Subcutaneous abdominal adipose tissue (tissue), 5 donors: ENCODE data around the gene PATJ.
"Not testable (repeated sequence)": the region's sequence is repeated elsewhere in the genome, so short reads cannot be mapped to it uniquely, and the experiment has no call there.

Source experiments
- H3K27ac ChIP-seq: one replicate; pipeline ENCODE4 v1.7.0; 2013; ENCODE audit warnings: low read depth, mild to moderate bottlenecking, inconsistent platforms, low read length, moderate library complexity
- H3K27me3 ChIP-seq, 5 donors: one replicate each; pipeline ENCODE4 v1.7.0; 2013; ENCODE audit warnings: low read length in 5 of 5, inconsistent platforms in 1 of 5; ENCODE audit not compliant: control insufficient read depth in 5 of 5, insufficient read depth in 4 of 5
- H3K36me3 ChIP-seq, 5 donors: one replicate each; pipeline ENCODE4 v1.7.0; 2013; ENCODE audit warnings: low read length in 5 of 5; ENCODE audit not compliant: control insufficient read depth in 5 of 5, insufficient read depth in 5 of 5
- H3K4me1 ChIP-seq, 5 donors: one replicate each; pipeline ENCODE4 v1.7.0; 2013; ENCODE audit warnings: low read length in 5 of 5, mild to moderate bottlenecking in 3 of 5, moderate library complexity in 1 of 5; ENCODE audit not compliant: control insufficient read depth in 5 of 5, insufficient read depth in 5 of 5
- H3K4me3 ChIP-seq, 5 donors: one replicate each; pipeline ENCODE4 v1.7.0; 2013; ENCODE audit warnings: low read length in 5 of 5, low read depth in 1 of 5
- H3K9ac ChIP-seq, 5 donors: one replicate each; pipeline ENCODE4 v1.7.0; 2013; ENCODE audit warnings: low read length in 5 of 5, mild to moderate bottlenecking in 4 of 5, moderate library complexity in 3 of 5
- H3K9me3 ChIP-seq, 5 donors: one replicate each; pipeline ENCODE4 v1.7.0; 2013; ENCODE audit warnings: low read length in 5 of 5; ENCODE audit not compliant: control insufficient read depth in 5 of 5
- donor health status: healthy.
- donor health status: healthy.
- donor health status: healthy.
- donor health status: healthy.
- donor health status: healthy.

PATJ gene

DNA sequence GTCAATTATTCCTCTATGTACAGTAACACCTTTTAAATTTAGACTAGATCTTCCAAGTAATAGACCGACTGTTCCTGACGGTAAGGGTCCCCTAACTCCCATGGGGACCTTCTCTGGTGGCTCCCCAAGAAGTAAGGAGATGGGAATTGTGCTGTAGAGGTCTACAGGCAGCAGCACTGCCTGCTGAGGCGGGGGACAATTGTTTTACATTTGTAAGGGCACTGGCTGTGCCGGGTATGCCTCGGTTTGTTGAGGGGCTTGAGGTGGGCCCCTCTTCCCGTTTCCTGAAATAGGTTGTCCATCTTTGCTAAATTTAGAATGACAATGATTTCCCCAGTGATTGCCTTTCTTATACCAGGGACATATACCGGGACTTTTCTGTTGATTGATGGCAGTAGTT, 439.3 kb downstream of the PATJ start:
- Histone ChIP-seq H3K9me3 (no peaks in the 10 kb centered on the region), H3K4me1 (no peaks in the 10 kb centered on the region), H3K36me3 (no peaks in the 10 kb centered on the region), H3K27ac (no peak overlapping the region), H3K27me3 (no peaks in the 10 kb centered on the region), H3K4me3 (no peak overlapping the region), H3K9ac (no peak overlapping the region)

DNA sequence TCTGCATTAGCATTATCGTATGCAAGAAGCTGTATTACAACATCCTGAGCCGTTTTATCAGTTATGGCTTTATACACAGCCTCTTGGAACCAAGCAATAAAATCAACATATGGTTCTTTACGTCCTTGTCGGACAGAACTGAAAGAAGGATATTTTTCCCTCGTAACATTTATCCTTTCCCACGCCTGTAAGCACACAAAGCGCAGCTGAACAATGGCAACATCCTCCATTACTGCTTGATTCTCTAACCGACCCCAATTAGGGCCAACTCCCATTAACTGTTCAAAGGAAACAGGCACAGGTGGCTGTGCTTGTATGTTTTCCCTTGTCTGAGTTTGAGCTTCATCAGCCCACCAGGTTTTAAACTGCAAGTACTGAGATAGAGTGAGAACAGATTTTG, 439.9 kb downstream of the PATJ start:
- H3K9ac ChIP-seq, H3K36me3 ChIP-seq, H3K4me3 ChIP-seq, H3K27ac ChIP-seq, H3K27me3 ChIP-seq, H3K4me1 ChIP-seq, H3K9me3 ChIP-seq: not testable (repeated sequence)

DNA sequence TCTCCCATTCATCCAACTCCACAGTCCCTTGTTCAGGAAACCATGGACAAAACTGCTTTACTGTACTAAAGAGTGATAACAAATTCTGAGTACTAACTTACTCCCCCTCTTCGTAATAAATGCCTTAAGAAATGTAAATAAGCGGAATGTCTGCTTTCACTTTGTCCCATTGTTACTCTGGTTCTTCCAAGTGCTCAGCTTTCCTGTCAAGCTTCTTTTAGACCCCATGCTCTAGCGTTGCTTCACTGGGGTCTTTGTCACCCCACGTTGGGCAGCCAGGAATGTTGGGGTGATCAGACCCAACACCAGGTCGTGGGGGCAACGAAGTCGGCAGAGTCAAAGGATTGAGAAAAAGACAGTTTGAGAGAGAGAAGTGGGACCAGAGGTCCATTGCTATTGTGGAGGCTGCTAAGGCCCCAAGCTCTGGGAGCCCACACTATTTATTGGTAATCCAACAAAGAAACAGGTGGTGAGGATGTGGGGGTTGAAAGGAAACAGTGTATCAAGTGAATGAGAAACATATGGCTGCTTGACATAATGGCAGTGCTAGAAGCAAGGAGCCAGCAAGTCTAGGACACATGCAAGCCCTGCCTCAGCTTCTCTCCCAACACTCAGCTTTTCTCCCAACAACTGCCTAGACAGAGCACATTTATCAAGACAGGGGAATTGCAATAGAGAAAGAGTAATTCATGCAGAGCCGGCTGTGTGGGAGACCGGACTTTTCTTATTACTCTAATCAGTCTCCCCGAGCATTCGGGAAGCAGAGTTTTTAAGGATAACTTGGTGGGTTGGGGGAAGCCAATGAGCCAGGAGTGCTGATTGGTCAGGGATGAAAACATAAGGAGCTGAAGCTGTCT, 441.1 kb downstream of the PATJ start:
- H3K9ac ChIP-seq, H3K27ac ChIP-seq, H3K4me1 ChIP-seq, H3K27me3 ChIP-seq, H3K36me3 ChIP-seq, H3K9me3 ChIP-seq, H3K4me3 ChIP-seq: not testable (repeated sequence)

DNA sequence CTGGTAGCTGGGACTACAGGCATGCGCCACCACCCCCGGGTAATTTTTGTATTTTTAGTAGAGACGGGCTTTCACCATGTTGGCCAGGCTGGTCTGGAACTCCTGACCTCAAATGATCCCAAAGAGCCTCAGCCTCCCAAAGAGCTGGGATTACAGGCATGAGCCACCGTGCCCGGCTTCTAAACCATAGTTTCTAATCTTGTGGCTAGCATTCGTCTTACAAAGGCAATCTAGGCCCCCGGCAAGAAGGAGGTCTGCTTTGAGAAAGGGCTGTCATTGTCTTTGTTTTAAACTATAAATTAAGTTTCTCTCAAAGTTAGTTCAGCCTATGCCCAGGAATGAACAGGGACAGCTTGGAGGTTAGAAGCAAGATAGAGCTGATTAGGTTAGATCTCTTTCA, 442.1 kb downstream of the PATJ start:
- Histone ChIP-seq H3K4me1 (no peaks in the 10 kb centered on the region), H3K4me3 (no peak overlapping the region), H3K9me3 (no peaks in the 10 kb centered on the region), H3K36me3 (no peaks in the 10 kb centered on the region), H3K27me3 (no peaks in the 10 kb centered on the region), H3K27ac (no peak overlapping the region), H3K9ac (no peak overlapping the region)

DNA sequence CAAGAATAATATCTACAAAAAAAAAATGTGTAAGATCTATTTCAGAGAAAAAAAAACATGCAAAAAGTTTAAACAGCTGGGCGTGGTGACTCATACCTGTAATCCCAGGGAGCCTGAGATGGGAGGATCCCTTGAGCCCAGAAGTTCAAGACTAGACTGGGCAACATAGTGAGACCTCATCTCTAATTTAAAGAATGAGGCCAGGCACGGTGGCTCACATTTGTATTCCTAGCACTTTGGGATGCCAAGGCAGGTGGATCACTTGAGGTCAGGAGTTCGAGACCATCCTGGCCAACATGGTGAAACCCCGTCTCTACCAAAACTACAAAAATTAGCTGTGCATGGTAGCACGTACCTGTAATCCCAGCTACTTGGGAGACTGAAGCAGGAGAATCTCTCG, 443.0 kb downstream of the PATJ start:
- not testable (repeated sequence) for H3K27me3 ChIP-seq, H3K27ac ChIP-seq, H3K9me3 ChIP-seq, H3K4me1 ChIP-seq, H3K4me3 ChIP-seq, H3K36me3 ChIP-seq, H3K9ac ChIP-seq

DNA sequence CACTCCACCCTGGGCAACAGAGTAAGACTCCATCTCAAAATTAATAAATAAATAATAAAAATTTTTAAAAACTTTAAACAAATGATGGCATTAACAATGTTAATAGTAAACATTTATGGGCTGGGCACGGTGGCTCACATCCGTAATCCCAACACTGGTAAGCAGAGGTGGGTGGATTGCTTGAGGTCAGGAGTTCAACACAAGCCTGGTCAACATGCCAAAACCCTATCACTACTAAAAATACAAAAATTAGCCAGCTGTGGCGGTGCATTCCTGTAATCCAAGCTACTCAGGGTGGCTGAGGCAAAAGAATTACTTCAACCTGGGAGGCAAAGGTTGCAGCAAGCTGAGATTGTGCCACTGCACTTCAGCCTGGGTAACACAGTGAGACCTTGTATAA, 443.4 kb downstream of the PATJ start:
- H3K9me3 ChIP-seq = no peaks in the 10 kb centered on the region
- H3K9ac ChIP-seq = no peak overlapping the region
- no peaks in the 10 kb centered on the region for H3K4me1 ChIP-seq
- H3K4me3 ChIP-seq = no peak overlapping the region
- no peaks in the 10 kb centered on the region for H3K27me3 ChIP-seq
- no peaks in the 10 kb centered on the region for H3K36me3 ChIP-seq
- H3K27ac ChIP-seq = no peak overlapping the region

DNA sequence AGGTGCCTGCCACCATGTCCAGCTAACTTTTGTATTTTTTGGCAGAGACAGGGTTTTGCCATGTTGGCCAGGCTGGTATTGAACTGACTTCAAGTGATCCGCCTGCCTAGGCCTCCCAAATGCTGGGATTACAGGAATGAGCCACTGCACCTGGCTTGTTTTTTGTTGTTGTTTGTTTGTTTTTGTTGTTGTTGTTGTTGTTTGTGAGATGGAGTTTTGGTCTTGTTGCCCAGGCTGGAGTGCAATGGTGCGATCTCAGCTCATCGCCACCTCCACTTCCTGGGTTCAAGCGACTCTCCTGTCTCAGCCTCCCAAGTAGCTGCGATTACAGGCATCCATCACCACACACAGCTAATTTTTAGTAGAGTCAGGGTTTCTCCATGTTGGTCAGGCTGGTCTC, 445.3 kb downstream of the PATJ start:
- Histone ChIP-seq H3K9me3 (no peaks in the 10 kb centered on the region), H3K9ac (no peak overlapping the region), H3K36me3 (no peaks in the 10 kb centered on the region), H3K27me3 (no peaks in the 10 kb centered on the region), H3K27ac (no peak overlapping the region), H3K4me1 (no peaks in the 10 kb centered on the region), H3K4me3 (no peak overlapping the region)

DNA sequence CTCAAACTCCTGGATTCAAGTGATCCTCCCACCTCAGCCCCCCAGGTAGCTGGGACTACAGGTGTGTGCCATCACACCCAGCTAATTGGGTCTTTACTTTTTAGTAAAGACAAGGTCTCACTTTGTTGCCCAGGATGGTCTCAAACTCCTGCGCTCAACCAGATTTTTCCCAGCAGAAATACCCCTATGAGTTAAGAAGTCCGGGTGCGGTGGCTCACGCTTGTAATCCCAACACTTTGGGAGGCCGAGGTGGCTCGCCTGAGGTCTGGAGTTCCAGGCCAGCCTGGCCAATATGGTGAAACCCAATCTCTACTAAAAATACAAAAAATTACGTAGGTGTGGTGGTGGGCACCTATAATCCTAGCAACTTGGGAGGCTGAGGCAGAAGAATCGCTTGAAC, 445.8 kb downstream of the PATJ start:
- Histone ChIP-seq H3K27ac (no peak overlapping the region), H3K27me3 (no peaks in the 10 kb centered on the region), H3K36me3 (no peaks in the 10 kb centered on the region), H3K4me3 (no peak overlapping the region), H3K9ac (no peak overlapping the region), H3K4me1 (no peaks in the 10 kb centered on the region), H3K9me3 (no peaks in the 10 kb centered on the region)

DNA sequence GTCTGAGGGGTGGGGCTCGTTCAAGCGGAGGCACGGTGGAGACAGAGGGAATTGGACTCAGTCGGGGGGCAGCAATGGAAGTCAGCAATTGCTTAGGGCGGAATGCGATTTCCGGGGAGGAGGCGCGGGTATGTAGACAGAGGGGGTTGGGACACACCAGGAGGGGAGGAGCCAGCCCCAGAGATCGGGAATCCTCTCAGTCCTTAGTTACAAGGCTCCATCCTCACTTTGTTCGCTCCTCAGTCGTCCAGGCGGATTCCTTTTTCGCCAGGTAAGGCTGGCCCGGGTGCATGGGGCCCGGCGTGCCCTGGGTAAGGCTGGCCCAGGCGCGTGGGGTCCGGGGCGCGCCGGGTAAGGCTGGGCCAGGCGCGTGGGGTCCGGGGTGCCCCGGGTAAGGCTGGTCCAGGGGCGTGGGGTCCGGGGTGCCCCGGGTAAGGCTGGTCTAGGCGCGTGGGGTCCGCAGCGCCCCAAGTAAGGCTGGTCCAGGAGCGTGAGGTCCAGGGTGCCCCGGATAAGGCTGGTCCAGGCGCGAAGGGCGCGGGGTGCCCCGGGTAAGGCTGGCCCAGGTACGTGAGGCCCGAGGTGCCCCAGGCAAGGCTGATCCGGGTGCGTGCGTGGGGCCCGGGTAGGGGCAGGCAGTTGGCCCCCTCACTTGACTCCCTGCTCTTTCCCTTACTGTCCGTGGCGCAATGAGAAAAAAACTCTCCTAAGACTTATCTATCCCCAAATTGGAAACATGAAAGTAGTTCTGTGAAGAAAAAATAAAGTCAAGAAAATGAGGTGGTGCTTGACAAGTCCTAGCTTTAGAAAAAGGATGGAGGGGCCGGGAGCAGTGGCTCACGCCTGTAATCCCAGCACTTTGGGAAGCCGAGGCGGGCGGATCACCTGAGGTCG, 452.6 kb downstream of the PATJ start, which contains the start of gene L1TD1:
Gene L1TD1 (plus strand): TSS at position 199 of the 894 bp plus-strand sequence. CDS start 11,780 bp downstream, outside the sequence.
- Histone ChIP-seq H3K9ac (no peak within 1 kb of the TSS), H3K27me3 (peaks cover 4 to 22% (median 15%) of the 10 kb centered on the region in 5 donors), H3K4me1 (peaks cover 0 to 15% (median 11%) of the 10 kb centered on the region in 5 donors), H3K27ac (no peak within 1 kb of the TSS), H3K36me3 (no peaks in the 10 kb centered on the region), H3K9me3 (no peaks in the 10 kb centered on the region), H3K4me3 (no peak within 1 kb of the TSS)

DNA sequence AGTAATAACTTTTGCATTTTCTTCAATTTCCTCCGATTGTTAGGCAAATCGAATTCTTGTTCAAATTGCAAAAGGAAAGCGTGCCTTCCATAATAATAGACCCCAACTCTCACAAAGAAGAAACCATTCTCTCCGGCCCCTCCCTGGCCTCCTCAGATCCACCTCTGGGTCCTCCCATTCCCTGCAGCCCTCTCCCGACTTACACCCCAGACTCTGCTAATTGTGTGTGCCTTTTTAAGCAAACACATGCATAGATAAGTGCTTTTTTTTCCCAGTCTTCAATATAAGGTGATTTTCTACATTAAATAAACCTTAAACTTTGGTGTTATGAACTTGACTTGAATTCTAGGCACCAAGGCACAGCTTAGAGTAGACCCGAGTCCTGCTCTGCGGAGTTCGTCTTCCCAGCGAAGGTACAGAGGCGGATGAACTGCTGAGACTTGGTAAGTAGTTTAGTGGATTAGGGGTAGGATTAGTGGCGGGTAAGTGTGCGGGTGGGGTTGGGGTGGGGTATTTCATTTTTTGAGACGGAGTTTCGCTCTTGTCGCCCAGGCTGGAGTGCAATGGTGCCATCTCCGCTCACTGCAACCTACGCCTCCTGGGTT, 453.9 kb downstream of the PATJ start:
- Histone ChIP-seq H3K9me3 (no peaks in the 10 kb centered on the region), H3K36me3 (no peaks in the 10 kb centered on the region), H3K4me1 (peaks cover 0 to 15% (median 11%) of the 10 kb centered on the region in 5 donors), H3K4me3 (no peak overlapping the region), H3K27me3 (peaks cover 4 to 22% (median 15%) of the 10 kb centered on the region in 5 donors), H3K9ac (no peak overlapping the region), H3K27ac (no peak overlapping the region)
